ENCODE measurements around the gene CAMSAP3.

The CAMSAP3 gene

DNA sequence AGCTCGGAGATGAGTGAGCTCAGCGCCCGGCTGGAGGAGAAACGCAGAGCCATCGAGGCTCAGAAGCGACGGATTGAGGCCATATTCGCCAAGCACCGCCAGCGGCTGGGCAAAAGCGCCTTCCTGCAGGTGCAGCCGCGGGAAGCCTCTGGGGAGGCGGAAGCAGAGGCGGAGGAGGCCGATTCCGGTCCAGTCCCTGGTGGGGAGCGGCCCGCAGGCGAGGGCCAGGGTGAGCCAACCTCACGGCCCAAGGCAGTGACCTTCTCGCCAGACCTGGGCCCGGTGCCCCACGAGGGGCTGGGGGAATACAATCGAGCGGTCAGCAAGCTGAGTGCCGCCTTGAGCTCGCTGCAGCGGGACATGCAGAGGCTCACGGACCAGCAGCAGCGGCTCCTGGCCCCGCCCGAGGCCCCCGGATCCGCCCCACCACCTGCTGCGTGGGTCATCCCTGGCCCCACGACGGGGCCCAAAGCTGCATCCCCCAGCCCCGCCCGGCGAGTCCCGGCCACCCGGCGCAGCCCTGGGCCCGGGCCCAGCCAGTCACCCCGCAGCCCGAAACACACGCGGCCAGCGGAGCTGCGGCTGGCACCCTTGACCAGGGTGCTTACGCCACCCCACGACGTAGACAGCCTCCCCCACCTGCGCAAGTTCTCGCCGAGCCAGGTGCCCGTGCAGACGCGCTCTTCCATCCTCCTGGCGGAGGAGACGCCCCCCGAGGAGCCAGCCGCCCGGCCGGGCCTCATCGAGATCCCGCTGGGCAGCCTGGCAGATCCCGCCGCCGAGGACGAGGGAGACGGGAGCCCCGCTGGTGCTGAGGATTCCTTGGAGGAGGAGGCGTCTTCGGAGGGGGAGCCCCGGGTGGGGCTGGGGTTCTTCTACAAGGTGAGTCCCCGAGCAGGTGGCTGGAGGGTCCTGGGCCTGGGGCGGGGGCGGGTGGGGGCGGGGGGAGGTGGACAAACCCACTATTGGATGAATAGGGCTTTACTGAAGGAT is 16.9 kb downstream of the CAMSAP3 start:
- DNase-seq: no peak

DNA sequence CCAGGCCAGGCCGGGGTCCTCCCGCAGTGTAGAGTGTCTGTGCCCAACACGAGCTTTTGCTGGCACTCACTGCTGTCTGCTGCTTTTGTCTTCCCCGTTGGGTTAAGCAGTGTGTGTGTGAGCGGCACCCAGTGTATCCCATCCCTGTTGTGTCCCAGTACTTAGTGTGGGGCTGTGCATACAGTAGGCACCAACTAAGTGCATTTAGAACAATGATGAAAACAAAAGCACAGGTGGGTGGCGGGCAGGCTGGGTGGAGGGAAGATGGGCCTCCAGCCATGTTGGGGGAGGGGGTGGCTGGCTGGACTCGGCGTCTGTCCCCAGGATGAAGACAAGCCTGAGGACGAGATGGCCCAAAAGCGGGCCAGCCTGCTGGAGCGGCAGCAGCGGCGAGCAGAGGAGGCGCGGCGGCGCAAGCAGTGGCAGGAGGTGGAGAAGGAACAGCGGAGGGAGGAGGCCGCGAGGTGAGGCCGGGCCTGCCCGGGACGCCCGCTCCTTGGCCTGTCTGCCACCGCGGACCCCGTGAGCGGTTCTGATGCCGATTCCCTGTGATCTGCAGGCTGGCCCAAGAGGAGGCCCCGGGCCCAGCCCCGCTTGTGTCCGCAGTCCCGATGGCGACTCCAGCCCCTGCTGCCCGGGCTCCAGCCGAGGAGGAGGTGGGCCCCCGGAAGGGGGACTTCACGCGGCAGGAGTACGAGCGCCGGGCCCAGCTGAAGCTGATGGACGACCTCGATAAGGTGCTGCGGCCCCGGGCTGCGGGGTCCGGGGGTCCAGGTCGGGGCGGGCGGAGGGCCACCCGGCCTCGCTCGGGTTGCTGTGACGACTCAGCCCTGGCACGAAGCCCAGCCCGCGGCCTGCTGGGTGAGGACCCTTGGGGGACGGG is 19.4 kb downstream of the CAMSAP3 start:
- DNase-seq: no peak

DNA sequence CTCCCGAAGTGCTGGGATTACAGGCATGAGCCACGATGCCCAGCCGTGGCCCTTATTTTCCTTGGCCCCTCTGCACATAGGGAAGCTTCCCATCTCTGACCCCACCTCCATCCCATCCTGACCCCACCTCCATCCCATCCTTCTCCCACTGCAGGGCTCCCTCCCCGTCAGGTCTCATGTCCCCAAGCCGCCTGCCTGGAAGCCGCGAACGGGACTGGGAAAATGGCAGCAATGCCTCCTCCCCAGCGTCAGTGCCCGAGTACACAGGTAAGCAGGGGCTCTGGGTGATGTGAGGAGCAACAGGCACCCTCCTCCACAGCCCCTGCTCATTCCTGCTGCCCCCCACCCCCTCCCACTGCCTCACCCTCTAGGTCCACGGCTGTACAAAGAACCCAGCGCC is 21.5 kb downstream of the CAMSAP3 start:
- no peak for DNase-seq

DNA sequence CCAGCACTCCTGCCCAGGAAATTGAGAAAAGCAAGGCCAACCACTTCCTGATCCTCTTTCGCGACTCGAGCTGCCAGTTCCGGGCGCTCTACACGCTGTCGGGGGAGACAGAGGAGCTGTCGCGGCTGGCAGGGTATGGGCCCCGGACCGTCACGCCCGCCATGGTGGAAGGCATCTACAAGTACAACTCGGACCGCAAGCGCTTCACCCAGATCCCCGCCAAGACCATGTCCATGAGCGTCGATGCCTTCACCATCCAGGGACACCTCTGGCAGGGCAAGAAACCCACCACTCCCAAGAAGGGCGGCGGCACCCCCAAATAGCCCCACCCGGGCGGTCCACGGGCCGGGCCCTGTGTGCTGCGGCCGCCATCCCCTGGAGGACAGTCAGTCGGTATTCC is 22.1 kb downstream of the CAMSAP3 start:
- no peak for DNase-seq

DNA sequence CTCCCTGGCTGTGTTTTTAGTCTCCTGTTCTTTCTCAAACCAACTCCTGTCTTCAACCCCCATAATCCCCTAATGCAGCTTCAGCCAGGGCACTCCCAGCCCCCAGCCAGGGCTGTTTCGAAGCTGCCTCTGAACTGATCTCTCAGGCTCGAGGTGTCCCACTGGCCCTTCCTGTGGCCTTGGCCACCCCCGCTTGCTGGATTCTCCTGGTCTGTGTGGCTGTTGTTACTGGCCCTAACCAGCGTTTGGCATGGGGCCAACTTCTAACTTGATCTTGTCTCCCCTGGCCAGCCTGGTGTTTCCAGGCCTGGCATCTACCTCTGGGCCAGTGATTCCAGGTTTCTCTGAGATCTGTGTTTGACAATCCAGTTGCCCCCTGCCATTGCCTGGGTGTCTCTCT is 22.7 kb downstream of the CAMSAP3 start:
- DNase-seq: peak; percentile 4

DNA sequence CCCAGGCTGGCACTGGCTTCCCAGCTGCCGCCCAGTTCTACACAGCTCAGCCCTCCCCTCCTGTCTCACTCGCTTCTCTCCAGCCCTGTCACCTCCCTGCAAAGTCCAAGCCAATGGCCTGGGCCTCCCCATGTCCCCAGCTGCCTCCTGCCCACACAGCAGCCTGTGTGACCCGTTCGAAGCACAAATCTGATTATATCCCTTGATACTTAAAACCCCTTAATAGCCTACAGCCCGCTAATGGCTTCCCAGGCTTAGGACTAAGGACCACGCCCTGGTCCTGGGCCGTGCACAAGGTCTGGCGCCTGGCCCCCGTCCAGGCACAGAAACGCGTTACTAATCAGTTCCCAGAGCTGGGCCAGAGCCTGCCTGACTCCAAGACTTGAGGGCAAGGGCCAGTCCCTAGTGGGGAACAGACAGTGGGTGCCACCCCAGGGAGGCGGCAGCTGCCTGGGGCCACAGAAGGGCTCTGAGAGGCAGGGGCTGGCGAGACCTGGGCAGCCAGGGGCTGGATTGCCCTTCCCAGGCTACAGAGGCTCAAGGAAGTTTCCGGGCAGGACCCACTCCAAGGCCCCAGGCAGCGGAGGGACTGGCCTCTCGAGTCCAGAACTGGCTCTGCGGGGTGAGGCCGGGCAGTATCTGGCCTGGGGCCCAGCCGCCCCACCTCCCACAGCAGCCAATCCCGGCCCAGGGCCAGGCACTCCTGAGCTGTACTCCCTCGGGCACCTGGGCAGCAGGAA is 23.3 kb downstream of the CAMSAP3 start:
- no peak for DNase-seq

DNA sequence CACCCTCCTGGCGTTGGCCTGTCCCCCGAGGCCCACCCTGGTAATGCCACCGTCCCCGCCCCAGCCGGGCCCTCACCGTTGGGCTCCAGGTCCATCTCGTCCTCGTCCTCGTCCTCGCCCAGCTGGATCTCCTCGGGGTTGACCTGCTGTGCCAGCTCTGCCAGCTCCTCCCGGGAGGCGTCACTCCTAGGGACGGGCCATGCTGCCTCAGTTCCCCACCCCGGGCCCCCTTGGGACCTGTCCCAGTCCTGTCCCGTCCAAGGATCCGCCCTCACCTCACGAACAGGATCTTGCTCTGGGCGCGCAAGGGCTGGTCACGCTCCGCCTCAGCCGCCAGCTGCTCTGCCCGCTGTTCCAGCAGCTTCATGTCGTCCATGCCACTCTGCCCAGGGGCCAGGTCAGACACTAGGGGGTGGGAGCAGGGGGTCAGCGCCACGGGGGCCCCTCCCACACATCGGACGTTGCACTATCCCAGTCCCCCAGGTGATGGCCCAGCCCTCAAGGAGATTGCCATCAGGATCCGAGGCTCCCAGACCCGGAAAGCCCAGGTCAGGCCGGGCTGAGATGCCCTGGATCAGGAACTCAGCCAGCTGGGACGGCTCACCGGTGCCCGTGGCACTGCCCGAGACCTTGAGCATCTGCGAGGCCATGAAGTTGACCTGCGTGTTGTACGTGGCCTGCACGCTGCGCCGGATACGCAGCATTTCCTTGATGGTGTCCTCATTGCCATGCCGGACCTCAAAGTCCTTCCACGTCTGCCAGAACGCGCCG is 24.2 kb downstream of the CAMSAP3 start:
- no peak for DNase-seq

DNA sequence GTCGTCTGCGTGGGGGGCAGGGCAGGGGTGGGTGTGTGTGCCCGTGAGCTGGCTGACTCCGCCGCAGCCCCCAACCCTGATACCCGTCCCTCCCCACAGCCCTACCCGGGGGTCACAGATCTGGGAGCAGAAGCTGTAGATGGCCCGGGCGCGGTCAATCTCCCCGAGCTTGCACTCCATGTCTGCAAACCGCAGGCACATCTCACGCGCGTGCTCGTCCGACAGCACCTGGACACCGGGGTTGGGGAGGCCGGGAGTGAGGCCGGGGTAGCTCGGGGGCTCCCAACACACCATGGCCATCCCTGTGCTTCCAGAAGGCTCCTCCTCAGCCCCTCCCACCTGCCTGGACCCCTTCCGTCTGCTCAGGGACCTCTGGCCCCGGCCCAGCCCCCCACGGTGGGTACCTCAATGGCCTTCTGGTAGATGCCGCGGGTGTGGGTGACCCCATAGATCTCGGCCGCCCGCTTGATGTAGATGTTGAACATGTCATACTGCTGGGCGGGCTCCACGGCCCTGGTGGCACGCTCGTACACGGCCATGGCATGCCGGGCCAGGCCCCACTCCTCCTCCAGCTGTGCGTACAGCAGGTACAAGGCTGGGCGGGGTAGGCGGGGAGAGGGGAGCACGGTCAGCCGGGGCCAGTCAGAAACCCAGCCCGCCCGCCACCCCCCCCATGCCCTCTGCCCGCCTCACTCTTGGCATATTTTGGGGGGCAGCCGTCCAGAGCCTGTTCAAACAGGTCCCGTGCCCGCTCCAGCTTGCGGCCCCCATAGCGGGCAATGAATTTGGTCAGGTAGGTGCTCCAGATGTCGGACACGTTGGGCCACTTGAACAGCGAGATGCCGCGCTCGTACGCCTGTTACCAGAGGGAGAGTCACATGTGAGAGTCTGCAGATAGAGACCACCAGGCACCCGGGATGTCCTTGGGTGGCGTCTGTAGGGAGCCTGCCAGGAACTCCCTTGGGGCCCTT is 25.1 kb downstream of the CAMSAP3 start:
- DNase-seq: no peak

DNA sequence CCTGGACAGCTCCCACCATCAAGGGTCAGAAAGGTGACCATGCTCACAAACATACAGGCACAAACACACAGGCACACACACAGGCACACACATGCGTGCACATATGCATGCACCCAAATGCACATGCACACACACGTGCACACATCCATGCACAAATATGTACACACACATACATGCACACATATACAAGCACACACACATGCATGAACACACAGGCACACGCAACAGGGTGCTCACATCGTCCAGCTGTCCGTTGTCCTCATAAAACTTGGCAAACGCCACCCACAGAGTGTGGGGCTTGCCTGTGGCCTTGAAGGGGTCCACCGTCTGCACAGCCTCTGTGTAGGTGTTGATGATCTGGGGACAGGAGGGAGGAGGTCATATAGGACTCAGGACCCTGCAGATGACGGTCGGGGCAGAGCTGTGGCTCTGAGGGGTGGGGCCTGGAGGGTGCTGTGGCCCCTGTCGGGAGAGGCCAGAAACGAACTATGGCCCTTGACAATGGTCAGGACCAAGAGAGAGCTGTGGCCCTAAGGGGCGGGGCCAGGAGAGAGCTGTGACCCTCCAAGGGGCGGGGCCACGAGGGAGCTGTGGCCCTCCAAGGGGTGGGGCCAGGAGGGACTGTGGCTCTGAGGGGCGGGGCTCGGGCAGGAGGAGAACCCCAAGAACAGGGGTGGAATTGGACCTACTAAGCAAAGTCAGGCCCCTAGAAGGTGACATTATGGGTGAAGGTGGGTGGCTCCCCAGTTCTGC is 27.4 kb downstream of the CAMSAP3 start:
- no peak for DNase-seq

DNA sequence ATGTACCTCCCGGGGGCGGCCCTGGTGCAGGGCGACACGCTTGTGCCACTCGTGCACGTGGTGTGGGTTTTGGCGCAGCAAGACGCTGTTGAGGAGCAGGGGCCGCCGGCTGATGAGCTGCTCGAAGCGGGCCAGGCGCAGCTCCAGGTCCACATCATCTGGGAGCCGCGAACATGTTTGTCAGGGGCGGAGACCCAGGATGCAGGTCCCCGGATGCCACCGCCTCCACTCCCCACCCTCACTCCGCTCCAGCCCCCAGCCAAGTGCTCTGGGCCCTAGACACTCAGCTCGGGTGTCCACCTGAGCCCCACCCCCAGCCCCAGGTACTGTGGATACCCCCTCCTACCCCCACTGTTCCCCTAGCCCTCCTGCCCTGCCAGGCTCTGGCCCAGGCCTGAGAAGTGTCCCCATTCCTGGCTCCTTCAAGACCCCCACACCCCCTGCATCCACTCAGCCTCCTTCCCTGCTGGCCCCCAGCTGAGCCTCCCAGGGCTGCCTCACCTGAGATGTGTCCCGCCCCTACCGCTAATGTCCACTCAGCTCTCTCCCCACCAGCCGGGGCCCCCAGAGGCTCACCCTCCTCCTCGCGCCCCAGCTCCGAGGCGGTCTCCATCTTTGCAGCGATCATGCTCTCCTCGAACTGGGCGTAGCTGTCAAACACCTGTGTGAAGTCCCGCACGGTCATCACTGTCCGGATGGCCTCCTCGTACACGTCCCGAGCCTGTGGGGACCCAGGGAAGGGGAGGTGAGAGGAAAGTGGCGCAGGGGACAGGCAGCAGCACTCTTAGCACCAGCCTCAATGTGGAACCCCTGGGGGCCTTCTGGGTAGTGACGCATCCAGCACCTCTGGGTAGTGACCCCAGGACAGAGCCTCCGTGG is 28.3 kb downstream of the CAMSAP3 start:
- no peak for DNase-seq

DNA sequence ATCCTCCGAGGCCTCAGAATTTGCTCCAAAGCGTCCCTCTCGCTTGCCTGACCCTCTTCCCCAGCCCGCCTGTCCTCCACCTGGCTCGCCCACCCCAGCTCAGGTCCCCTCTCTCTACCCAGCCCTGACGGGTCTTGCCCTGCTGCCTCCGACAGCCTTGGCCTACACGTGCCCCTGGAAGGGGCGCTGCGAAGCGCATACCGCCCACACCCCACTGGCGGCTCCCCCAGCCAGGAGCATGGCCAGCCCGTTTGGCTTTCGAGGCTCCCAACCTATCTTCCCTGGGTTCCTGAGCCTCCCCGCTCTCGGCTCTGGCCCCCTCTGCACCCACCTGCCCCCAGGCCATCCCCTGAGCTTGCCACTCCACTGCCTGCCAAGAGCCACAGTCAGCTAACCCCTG is 29.1 kb downstream of the CAMSAP3 start:
- no peak for DNase-seq

DNA sequence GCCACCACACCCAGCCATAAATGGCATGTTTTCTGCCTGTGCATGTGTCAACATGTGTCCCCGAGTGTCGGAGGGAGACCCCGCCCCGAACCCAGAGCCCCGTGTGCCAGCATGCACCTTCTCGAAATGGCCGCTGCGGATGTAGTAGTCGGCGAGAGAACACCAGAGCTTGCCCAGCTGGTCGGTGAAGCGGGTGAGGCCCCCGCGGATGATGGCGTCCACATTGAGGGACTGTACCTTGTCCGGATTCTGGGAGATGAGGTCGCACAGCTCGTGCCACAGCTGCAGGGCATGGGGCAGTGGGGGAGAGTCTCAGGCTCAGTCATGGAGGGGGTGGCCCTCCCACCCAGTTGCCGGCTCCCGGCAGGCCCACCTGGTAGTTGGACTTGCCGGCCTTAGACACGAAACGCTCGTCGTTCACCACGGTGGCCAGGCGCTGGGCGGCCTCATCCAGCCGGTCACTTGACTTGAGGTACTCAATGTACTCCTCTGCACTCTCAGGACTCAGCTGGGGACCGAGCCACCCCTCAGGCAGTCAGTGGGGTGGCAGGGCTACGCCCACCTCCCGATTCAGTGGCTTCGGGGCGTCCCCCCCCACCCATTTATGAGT is 30.2 kb downstream of the CAMSAP3 start:
- DNase-seq: no peak

DNA sequence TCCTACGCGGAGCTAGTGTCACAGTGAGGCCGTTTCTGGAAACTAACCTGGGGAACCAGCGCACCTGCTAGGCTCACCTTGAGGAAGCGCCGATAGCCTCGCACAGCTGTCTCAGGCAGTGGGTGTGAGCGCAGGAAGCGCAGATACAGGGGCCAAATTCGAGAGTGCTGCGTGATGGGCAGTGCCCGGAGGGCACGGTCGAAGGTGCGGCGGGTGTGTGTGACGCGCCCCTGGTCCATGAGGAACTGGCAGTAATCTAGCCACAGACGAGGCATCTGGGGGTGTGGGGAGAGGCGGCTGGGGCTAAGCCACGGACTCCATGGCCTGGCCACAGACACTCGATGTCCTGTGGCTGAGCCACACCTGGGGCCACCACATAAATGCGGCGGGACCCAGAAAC is 31.5 kb downstream of the CAMSAP3 start:
- DNase-seq: no peak

DNA sequence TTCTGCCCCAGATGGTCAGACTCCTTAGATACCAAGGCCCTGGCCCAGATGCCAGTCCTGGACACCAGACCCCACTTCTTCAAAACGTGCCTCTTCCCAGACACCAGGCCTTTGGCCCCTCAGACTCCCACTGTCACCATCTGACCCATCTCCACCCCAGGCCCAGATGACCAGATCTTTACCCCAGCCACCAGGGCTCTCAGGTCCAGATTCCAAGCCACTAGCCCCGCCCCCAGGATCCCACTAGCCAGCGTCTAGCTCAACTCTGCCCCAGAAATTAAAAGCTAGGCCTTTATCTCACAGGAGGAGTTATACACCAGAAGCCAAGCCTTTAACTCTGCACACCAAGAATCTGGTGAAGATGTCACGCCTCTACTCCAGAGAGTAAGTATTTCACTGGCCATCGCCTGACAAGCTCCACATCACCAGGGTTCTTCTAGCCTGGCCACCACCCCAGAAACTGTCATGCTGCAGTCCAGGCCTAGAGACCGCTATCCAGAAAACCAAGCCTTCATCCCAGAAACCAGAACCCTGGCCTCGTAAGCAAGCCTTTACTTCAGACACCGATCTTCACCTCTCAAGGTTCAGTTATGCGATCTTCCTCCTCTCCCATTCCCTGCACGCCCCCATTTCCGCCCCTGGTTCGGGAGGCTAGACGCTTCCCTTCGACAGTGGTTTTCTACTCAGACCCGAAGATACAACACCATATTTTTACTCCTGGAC is 33.1 kb downstream of the CAMSAP3 start:
- no peak for DNase-seq

DNA sequence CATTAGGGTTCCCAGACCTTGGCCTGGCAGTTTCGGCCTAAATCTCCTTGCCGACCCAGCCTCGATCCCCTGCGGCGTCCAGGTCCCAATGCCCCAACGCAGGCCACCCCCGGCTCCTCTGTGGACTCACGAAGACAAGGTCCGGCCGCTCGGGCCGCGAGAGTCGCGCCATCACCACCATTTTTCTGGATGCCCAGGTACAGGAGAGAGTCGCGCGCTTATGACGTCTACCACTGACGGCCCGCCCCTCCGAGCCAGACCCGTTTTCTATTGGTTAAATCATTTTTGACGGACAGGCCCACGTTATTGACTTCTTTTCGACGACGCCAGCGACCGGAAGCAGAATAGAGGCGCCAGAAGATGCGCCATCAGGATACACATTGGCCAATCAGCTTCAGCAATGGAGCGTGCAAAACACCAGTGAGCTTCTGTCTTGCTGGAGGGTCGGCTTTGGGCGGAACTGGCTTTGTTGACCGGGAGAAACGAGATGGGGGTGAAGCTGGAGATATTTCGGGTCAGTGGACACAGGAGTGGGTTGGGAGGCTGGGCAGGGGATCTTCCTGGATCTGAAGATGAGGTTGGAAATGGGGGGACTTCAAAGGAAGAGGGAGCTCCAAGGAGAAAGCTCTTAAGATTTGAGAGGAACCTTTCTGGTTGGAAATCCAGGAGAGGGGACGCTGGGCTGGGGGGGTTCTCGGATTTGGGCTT is 33.8 kb downstream of the CAMSAP3 start, which contains the start of the genes PET100 and XAB2:
PET100 (plus strand) TSS at position 447 of the 708 bp plus-strand sequence; CDS start at position 488, 41 bp downstream.
XAB2 (minus strand) TSS at position 199 of the 708 bp plus-strand sequence; CDS start at position 181, 18 bp downstream.
- peak; percentile 97 for DNase-seq

DNA sequence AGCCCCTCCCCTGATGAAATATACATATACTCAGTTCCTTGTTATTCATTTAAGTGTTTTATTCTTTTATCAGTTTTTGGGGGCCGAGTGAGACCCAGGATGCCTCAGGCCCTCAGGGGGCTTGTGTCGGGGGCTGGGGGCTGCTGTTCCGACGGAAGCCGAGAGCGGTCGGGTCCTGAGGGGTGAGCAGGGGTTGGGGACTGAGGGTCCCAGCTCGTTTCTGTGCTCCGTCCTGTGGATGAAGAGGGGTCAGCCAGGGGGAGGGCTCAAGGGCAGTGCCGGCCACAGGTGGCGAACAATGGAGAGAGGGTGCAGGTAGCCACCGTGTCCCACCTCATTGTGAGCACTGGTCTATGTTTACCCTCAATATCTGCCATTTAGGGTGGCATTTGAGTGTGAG is 35.9 kb downstream of the CAMSAP3 start:
- no peak for DNase-seq

Data from NCI-H2029 treated with DMSO at 0.1 percent for 48 hours (cell line).